Endothelial cell of umbilical vein (primary cell): ENCODE measurements around the gene CC2D2B. TPM values are rescaled to one million over a fixed set of nuclear protein-coding genes. Genes with fewer than 3 reads are reported as not detected.

Experiments used
- BruUV-seq: library from RNA; stranded (reverse); fragments of 400-500 nt; replicated peaks from 2 replicates; lab custom pipeline; 2021; lab: Mats Ljungman, UMichigan
- CTCF ChIA-PET: fragments of 300-600, 350-600 bp; sonication (Branson Sonifier 250); formaldehyde crosslinking; loops from one replicate; lab custom pipeline; 2021; ENCODE audit warnings: antibody characterized with exemption, inconsistent platforms; lab: Charles Lee
- POLR2A ChIA-PET: fragments of 300-600, 350-600 bp; sonication (Branson Sonifier 250); formaldehyde crosslinking; loops from one replicate; lab custom pipeline; 2021; ENCODE audit warnings: antibody characterized with exemption, inconsistent platforms; lab: Charles Lee
- DNase-seq: peaks from one replicate; pipeline ENCODE4 v3.0.0-alpha.2; 2011; ENCODE audit warnings: low read depth, low spot score
- FAIRE-seq: peaks from 2 replicates; lab custom pipeline; 2011; peaks lifted over from hg19 to GRCh38; lab: Jason Lieb, UNC
- H2AFZ ChIP-seq: 2 replicates; pipeline ENCODE4 v1.6.0; 2012; ENCODE audit warnings: low read depth, low read length, control low read depth, inconsistent platforms
- H3K27ac ChIP-seq: 2 replicates; pipeline ENCODE4 v1.5.1; 2011; ENCODE audit warnings: low read depth, mild to moderate bottlenecking, control low read depth, low read length, moderate library complexity; ENCODE audit not compliant: insufficient read depth
- H3K27me3 ChIP-seq, 2 experiments: 2 replicates each; pipeline versions ENCODE4 v1.6.0 to v1.6.1; 2011; ENCODE audit warnings: low read length in 2 of 2, mixed read lengths in 1 of 2; ENCODE audit not compliant: control insufficient read depth in 2 of 2, insufficient read depth in 2 of 2
- H3K36me3 ChIP-seq, 2 experiments: 2 replicates in 1 of 2; 3 replicates in 1 of 2; pipeline ENCODE4 v1.5.1; 2011; ENCODE audit warnings: low read length in 2 of 2, mild to moderate bottlenecking in 1 of 2, moderate library complexity in 1 of 2; ENCODE audit not compliant: control insufficient read depth in 2 of 2, insufficient read depth in 2 of 2; ENCODE audit errors: extremely low read depth in 1 of 2
- H3K4me1 ChIP-seq: 3 replicates; pipeline ENCODE4 v1.5.1; 2011; ENCODE audit warnings: mild to moderate bottlenecking, low read length; ENCODE audit not compliant: control insufficient read depth, insufficient read depth; ENCODE audit errors: extremely low read depth
- H3K4me2 ChIP-seq: 2 replicates; pipeline ENCODE4 v1.6.1; 2011; ENCODE audit warnings: low read length, control low read depth, mixed read lengths; ENCODE audit not compliant: insufficient read depth
- H3K4me3 ChIP-seq, 3 experiments: fragments of 200-600 bp in 1 of 3; sonication (generic), shearing (Covaris generic) in 1 of 3; replicated peaks in 1 of 3; 2 replicates each; pipeline ENCODE4 v1.5.1; 2011 to 2016; ENCODE audit warnings: control low read depth in 3 of 3, low read length in 3 of 3, mild to moderate bottlenecking in 2 of 3, inconsistent platforms in 1 of 3, low read depth in 1 of 3, moderate library complexity in 1 of 3; ENCODE audit not compliant: insufficient read depth in 1 of 3
- H3K79me2 ChIP-seq: 2 replicates; pipeline ENCODE4 v1.6.0; 2012; ENCODE audit warnings: low read length, inconsistent platforms; ENCODE audit not compliant: control insufficient read depth, insufficient read depth
- H3K9ac ChIP-seq: replicated peaks from 2 replicates; pipeline ENCODE3; 2011; ENCODE audit warnings: low read length, control low read depth; ENCODE audit not compliant: insufficient read depth; ENCODE audit errors: extremely low read depth
- H3K9me1 ChIP-seq: replicated peaks from 3 replicates; pipeline ENCODE4 v1.6.0; 2011; ENCODE audit warnings: mild to moderate bottlenecking, low read length; ENCODE audit not compliant: control insufficient read depth, insufficient read depth; ENCODE audit errors: extremely low read depth
- H3K9me3 ChIP-seq: replicated peaks from 2 replicates; pipeline ENCODE4 v1.5.1; 2012; ENCODE audit warnings: low read length, inconsistent platforms; ENCODE audit not compliant: control insufficient read depth, insufficient read depth
- H4K20me1 ChIP-seq: replicated peaks from 2 replicates; pipeline ENCODE3; 2011; ENCODE audit warnings: mild to moderate bottlenecking, low read length; ENCODE audit not compliant: control insufficient read depth, insufficient read depth; ENCODE audit errors: extremely low read depth
- EZH2 ChIP-seq: IDR thresholded peaks from 2 replicates; pipeline ENCODE4 v1.6.1; 2012; ENCODE audit warnings: borderline replicate concordance, low read depth, mild to moderate bottlenecking, moderate library complexity, low read length, inconsistent platforms; ENCODE audit not compliant: severe bottlenecking
- FOS ChIP-seq: IDR thresholded peaks from 2 replicates; pipeline ENCODE4 v1.6.1; 2011; ENCODE audit warnings: mild to moderate bottlenecking, low read length, moderate library complexity, borderline replicate concordance; ENCODE audit not compliant: insufficient read depth
- GATA2 ChIP-seq: IDR thresholded peaks from 2 replicates; pipeline ENCODE4 v1.7.0; 2011; ENCODE audit warnings: low read depth, mild to moderate bottlenecking, moderate library complexity, mixed read lengths, low read length; ENCODE audit not compliant: insufficient read length, insufficient read depth
- JUN ChIP-seq: IDR thresholded peaks from 2 replicates; pipeline ENCODE4 v1.6.1; 2011; ENCODE audit warnings: borderline replicate concordance, low read depth; ENCODE audit not compliant: insufficient read length, insufficient read depth
- MYC ChIP-seq: IDR thresholded peaks from one replicate; pipeline ENCODE4 v1.6.1; 2011; ENCODE audit warnings: mild to moderate bottlenecking, low read depth, low read length
- POLR2A ChIP-seq: IDR thresholded peaks from 2 replicates; pipeline ENCODE4 v1.6.1; 2012; ENCODE audit warnings: low read depth, mild to moderate bottlenecking, control low read depth, low read length
- POLR2AphosphoS5 ChIP-seq: IDR thresholded peaks from 2 replicates; pipeline ENCODE4 v1.6.1; 2012; ENCODE audit warnings: low read depth, mild to moderate bottlenecking, control low read depth, low read length, moderate library complexity; ENCODE audit not compliant: insufficient read depth
- dilution Hi-C: fragments of 300-500 bp; cut with MboI; formaldehyde crosslinking; loops from one replicate; pipeline ENCODE4 v1.15.0; 2019; ENCODE audit warnings: low sequenced_read_pairs; ENCODE audit not compliant: extremely low pct_ligation_motif_present
- intact Hi-C: fragments of 100-400 bp; cut with micrococcal nuclease; formaldehyde crosslinking; loops from one replicate; pipeline ENCODE4 v1.10.0; 2022
- polyA plus RNA-seq, 4 experiments: library from polyadenylated mRNA; depleted of rRNA in 3 of 4; stranded (reverse) in 3 of 4; unstranded in 1 of 4; fragments of >200 nt; gene quantifications; 2 replicates each; pipeline versions ENCODE4 v1.2.1 to v1.2.3, GENCODE V29; 2011 to 2012; ENCODE audit warnings: missing spikeins in 1 of 4
- total RNA-seq: library from RNA; stranded (reverse); gene quantifications from 2 replicates; pipeline ENCODE4 v1.2.3, GENCODE V29; 2021
- TF ChIP-seq, protein P1 (sequence below): IDR thresholded peaks from 2 replicates; pipeline ENCODE4 v1.6.1; 2011; ENCODE audit not compliant: insufficient read depth, insufficient read length
- TF ChIP-seq, protein P2 (sequence below), 2 donors: IDR thresholded peaks; 1 replicate in 1 of 2; 2 replicates in 1 of 2; pipeline ENCODE4 v1.5.1; 2011; ENCODE audit warnings: low read length in 2 of 2, mild to moderate bottlenecking in 2 of 2, moderate library complexity in 2 of 2, control low read depth in 1 of 2, inconsistent platforms in 1 of 2, low read depth in 1 of 2; ENCODE audit not compliant: insufficient read depth in 1 of 2; ENCODE audit errors: extremely low read depth in 1 of 2

Gene CC2D2B
- total and polyA plus RNA-seq, 2 donors (not counting 3 experiments of a cell fraction or from before 2014, with no cell fraction given): 0.21 to 1.2 TPM

DNA sequence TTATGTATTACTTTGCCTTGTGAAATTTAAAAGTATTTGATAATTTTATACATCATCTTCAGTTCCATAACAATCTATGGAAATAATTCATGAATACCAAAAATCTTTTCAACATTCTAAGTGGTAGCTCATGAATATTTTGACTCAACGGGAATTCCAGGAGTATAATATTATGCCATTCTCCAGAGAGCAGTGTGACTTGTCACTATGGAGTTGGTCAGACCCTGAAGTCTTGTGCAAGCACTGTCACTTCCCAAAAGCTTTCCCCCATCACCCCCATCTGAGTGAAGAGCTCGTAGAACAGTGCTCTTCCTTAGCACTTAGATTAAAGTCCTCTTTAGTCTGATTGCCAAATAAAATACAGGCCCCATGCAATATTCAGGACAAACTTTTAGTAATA lies 106.2 kb downstream of the CC2D2B start:
- H3K9me3 ChIP-seq: no peaks in the 10 kb centered on the region
- no peak overlapping the region for H3K27ac ChIP-seq
- intact Hi-C loops (no loop called here), dilution Hi-C loops (no loop called here)
- no peak overlapping the region for H3K4me2 ChIP-seq
- H3K27me3 ChIP-seq: peaks cover 0 to 3% of the 10 kb centered on the region in 2 experiments
- TF ChIP-seq POLR2A: no peak
- no peak for TF ChIP-seq POLR2AphosphoS5
- TF ChIP-seq EZH2: no peak
- TF ChIP-seq JUN: no peak
- TF ChIP-seq, protein P1, sequence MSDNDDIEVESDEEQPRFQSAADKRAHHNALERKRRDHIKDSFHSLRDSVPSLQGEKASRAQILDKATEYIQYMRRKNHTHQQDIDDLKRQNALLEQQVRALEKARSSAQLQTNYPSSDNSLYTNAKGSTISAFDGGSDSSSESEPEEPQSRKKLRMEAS: no peak
- no peaks in the 10 kb centered on the region for H3K36me3 ChIP-seq
- H2AFZ ChIP-seq: no peak overlapping the region
- H3K4me3 ChIP-seq: no peak overlapping the region
- no TSS peak for BruUV-seq
- FAIRE-seq (no peak), DNase-seq (no peak)
- H3K9ac ChIP-seq: no peak overlapping the region
- ChIA-PET POLR2A (no interaction called here), CTCF (interaction anchor here (1.2 to 8.6 kb wide), 4 partner anchors 9 to 323 kb away, joined by 3 to 154 read pairs (median 4); no protein-coding TSS in a partner anchor)
- no peaks in the 10 kb centered on the region for H3K79me2 ChIP-seq
- no peaks in the 10 kb centered on the region for H3K4me1 ChIP-seq
- no peaks in the 10 kb centered on the region for H4K20me1 ChIP-seq
- H3K9me1 ChIP-seq: no peaks in the 10 kb centered on the region

DNA sequence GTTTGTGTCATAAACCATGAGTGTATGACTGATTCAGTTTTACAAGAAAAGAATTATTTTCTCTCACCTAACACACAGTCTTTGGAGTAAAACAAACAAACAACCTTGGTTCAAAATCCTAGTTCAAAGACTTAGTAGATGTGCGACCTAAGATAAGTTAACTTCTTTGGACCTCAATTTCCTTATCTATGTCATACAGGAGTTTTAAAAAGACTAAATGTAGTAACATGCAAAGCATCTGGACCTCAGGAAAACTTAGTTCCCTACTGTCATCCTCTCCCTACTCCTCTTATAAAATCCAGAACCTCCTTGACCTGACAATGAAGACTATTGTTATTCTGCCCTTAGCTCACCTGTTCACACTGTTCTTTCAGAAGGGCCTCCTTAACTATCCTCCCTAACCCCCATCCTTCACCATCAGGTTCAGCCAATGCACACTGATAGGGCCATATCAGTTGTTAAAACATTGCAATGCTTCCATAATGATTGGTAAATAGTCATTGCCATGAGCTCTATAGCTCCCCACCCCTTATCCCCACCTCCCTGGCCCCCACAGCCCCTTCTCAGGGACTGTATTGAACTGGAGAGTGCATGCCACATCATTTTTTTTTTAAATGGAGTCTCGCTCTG lies 106.8 kb downstream of the CC2D2B start:
- Histone ChIP-seq H3K27me3 (peaks cover 0 to 3% of the 10 kb centered on the region in 2 experiments), H3K9ac (no peak overlapping the region), H3K79me2 (no peaks in the 10 kb centered on the region), H2AFZ (no peak overlapping the region), H3K4me3 (no peak overlapping the region), H3K4me2 (no peak overlapping the region), H3K9me1 (no peaks in the 10 kb centered on the region), H3K4me1 (no peaks in the 10 kb centered on the region), H3K36me3 (no peaks in the 10 kb centered on the region), H3K27ac (no peak overlapping the region), H4K20me1 (no peaks in the 10 kb centered on the region), H3K9me3 (no peaks in the 10 kb centered on the region)
- FAIRE-seq: no peak
- CTCF ChIA-PET: interaction anchor here (0.7 to 8.6 kb wide), 6 partner anchors 8 to 322 kb away, joined by 3 to 154 read pairs (median 6); no protein-coding TSS in a partner anchor
- no TSS peak for BruUV-seq
- dilution Hi-C loops (no loop called here), intact Hi-C loops (no loop called here)
- POLR2A ChIA-PET: no interaction called here
- DNase-seq: no peak
- TF ChIP-seq EZH2: no peak
- TF ChIP-seq JUN: no peak
- TF ChIP-seq POLR2AphosphoS5: no peak
- TF ChIP-seq POLR2A: no peak
- TF ChIP-seq, protein P1: no peak
- TF ChIP-seq MYC: no peak
- no peak for TF ChIP-seq GATA2
- TF ChIP-seq FOS: no peak
- TF ChIP-seq, protein P2, sequence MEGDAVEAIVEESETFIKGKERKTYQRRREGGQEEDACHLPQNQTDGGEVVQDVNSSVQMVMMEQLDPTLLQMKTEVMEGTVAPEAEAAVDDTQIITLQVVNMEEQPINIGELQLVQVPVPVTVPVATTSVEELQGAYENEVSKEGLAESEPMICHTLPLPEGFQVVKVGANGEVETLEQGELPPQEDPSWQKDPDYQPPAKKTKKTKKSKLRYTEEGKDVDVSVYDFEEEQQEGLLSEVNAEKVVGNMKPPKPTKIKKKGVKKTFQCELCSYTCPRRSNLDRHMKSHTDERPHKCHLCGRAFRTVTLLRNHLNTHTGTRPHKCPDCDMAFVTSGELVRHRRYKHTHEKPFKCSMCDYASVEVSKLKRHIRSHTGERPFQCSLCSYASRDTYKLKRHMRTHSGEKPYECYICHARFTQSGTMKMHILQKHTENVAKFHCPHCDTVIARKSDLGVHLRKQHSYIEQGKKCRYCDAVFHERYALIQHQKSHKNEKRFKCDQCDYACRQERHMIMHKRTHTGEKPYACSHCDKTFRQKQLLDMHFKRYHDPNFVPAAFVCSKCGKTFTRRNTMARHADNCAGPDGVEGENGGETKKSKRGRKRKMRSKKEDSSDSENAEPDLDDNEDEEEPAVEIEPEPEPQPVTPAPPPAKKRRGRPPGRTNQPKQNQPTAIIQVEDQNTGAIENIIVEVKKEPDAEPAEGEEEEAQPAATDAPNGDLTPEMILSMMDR (IDR thresholded peaks at IDR 0.05; ENCODE audit: extremely low read depth in 1 of 2, insufficient read depth in 1 of 2, low read depth in 1 of 2, low read length in 2 of 2): no peak
